GM18909 (cell line): ENCODE measurements around the gene MEGF9.
"Not testable (repeated sequence)": the region's sequence is repeated elsewhere in the genome, so short reads cannot be mapped to it uniquely, and the experiment has no call there.

Experiments
- ATAC-seq: cut with Tn5 transposase; IDR thresholded peaks from one replicate; pipeline ENCODE4 v1.9.1; 2021; ENCODE audit warnings: mild to moderate bottlenecking; ENCODE audit not compliant: unreplicated experiment, poor library complexity

Gene MEGF9

DNA sequence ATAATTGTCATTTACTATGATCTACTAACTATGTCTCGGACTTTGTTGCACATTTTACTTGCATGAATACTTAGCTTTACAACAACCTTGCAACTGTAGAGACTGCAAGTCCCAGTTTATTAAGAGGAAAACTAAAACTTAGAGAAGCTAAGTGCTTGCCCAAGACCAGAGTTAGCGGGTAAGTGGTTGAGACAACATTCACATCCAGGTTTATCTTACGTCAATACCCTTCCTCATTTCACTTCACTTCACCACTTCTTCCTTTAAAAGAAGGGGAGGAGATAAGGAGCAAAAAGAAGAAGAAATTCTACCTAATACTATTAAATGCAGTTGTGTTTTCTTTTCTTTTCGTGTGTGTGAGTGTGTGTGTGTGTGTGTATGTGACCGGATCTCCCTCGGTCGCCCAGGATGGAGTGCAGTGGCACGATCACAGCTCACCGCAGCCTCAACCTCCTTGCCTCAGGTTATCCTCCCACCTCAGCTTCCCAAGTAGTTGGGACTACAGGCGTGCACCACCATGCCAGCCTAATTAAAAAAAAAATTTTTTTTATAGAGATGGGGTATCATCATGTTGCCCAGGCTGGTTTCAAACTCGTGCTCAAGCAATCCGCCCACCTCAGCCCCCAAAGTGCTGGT lies 37.4 kb downstream of the MEGF9 start:
- ATAC-seq = no peak

DNA sequence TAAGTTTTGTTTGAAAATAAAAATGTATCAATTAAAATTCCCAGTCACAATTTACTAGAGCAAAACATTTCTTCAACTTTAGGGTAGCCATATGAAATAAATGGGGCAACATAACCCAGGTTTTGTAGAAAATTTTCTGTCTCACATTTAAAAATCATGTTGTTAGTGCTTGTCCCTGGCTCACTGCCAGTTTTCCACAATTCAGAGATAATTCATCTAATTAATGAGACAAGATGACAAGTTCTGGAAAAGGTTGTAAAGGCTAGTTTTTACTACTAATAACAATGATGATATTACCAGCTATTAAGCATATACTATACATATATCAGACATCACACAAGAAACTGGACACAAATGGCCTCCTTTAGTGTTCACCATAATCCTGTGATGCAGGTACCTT lies 45.9 kb downstream of the MEGF9 start:
- no peak for ATAC-seq

DNA sequence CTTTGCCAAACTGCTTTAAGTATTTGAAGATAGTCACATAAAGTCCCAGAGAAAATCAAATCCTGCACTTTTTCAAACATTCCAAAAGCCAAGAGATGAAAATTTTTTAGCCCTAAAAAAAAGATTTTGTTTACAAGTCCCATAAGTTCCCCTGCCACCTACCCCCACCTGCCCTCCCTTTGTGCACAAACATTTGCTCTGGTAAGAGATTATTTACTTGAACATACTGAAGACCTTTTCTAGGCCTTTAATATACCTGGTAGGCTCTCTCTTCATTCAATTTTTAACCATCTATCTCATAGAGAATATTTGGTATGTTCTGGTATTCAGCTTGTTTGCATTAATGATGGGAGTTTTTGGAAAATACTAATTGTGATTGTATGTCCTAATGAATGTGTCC lies 50.3 kb downstream of the MEGF9 start:
- ATAC-seq = no peak

DNA sequence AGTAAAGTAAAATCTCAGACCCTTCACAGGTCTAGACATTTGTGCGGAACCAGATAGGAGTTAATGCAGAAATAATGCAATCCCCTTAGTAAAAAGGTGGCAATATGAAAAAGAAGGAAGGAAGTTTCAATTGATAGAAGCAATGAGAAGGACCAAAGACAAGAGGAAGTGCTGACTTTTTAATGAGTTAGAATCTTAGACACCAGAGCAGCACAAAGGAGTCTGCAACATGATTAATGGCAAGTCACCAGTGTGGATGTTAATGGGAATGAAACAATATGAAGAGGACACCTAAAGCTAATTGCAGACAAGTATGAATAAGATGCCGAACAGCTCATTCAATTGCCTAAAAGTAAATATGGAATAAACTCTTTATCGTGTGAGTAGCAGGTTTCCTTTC lies 50.9 kb downstream of the MEGF9 start:
- no peak for ATAC-seq

DNA sequence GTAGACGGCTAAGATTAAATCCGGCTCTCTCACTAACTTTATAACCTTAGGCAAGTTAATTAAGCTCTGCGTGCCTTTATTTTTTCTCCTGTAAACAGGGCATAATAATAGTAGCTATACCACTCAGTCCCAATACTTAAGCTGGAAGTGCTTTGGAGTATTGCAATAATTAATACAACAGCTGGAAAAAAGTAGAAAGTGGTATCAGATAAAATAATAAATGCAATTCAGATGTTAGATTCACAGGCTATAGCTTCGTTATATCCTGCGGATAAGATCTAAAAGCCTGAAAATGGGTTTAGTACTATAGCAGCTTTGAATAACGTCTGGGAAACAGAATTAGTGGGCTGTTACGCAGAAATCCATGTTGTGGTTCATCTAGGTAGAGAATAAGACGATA lies 51.8 kb downstream of the MEGF9 start:
- ATAC-seq = no peak

DNA sequence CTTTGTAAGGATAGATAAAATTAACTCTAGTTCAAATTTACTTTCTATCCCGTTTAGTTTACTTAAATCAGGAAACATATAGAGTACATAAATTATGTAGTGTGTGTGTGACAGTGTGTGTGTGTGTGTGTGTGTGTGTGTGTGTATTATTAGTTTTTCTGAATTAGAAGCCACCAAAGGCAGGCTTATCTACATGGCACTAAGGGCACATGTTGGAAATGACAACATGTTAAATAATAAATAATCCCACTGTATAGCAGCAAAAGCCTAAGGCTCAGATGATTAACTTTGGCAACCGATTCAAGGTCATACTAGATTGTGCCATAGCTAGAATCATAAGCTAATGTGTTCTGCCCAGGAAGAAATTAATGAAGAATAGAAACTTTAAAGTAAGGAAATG lies 54.6 kb downstream of the MEGF9 start:
- no peak for ATAC-seq

DNA sequence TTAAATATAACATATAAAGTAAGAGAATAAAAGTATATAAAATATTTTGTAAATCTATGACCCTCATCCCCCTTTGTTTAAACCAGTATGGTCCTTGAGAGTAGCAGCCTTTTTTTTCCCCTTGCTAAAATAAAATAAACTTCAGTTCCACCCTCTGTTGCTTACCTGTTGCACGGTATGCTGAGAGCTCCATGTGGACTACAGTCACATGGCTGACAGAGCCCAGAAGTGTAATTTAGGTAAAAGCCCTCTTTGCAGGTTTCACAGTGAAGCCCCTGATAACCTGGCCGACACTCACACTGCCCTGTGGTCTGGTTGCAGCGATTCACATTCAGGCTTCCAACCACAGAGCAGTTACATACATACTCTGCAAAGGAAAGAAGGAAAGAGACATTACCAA lies 55.1 kb downstream of the MEGF9 start:
- ATAC-seq = no peak

DNA sequence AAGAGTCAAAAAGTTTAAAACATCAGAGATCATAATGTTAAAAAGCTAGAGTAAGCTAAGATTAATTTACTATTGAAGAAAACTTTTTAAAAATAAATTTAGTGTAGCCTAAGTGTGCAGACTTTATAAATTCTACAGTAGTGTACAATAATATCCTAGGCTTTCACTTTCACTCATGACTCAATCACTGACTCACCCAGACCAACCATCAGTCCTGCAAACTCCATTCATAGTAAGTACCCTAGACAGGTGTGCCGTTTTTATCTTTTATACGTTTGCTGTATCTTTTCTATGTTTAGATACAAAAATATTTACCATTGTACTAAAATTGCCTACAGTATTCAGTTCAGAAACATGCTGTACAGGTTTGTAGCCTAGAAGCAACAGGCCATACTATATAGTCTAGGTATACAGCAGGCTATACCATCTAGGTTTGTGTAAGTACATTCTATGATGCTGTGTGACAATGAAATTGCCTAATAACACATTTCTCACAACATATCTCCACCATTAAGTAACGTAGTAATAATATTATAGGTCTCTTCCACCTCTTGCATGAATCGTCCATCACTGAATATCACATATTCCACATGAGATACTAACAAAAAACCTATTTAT lies 59.2 kb downstream of the MEGF9 start:
- ATAC-seq = peak; percentile 77

DNA sequence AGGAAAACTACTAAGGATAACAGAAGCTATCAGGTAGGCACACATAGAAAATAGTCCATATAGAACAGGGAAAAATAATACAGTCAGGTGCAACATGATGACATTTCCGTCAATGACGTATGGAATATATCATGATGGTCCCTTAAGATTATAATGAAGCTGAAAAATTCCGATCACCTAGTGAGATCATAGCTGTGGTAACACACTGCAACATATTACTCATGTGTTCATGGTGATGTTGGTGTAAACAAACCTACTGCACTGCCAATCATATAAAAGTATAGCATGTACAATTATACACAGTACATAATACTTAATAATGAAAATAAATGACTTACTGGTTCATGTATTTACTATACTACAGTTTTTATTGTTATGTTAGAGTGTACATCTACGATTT lies 60.0 kb downstream of the MEGF9 start:
- ATAC-seq = no peak

DNA sequence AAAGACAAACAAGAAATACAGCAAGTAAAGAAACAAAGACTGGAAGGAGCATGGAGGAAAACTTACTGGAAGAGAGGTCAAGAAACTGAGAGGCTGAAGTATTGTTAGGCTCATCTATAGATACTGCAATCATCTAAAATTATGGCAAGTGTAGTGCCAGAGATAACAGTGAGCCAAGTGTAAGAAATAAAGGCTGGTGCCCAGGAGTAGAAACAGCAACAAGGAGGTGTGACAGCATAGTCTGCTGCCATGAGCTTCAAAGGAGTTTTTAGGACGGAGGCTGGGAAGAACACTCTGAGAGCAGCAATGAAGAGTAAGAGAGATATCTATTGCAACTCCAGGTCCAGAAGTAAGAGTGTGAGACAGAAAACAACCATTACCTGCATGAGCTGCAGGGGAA lies 60.5 kb downstream of the MEGF9 start:
- ATAC-seq = no peak

DNA sequence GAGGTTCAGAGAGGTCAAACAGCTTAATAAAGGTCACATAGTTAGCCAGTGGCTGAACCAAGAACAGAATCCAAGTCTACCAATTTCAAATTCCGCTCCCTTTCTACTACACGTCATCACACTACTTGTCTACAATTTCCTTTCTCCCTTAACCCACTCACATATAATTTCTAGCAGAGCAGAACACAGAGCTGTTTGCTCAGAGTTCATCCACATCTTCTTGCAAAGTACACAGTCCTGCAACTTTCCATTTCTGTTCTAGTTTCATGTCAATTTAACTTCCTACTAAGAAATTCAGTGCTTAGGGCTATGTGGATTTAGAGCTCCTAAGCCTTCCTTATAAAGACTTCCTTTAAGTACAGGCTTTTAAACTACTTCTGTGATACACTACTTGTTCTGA lies 61.3 kb downstream of the MEGF9 start:
- no peak for ATAC-seq

DNA sequence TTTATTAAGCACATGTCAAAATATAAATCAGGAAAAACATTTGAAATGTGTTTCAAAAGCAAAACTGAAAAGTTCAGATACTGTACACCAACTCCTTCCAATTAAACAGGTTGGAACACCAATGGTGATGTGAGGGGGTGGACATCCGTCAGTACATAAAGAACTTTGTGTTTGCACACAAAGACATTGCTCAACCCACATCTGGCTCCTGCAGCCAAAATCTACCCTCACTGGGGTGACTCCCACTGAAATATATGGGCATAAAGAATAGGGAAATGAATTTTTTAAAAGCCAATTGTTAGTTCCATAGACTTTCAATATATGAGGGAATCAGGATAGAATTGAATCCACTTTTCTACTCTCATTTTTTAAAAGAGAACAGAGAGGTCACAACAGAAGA lies 63.9 kb downstream of the MEGF9 start:
- no peak for ATAC-seq

DNA sequence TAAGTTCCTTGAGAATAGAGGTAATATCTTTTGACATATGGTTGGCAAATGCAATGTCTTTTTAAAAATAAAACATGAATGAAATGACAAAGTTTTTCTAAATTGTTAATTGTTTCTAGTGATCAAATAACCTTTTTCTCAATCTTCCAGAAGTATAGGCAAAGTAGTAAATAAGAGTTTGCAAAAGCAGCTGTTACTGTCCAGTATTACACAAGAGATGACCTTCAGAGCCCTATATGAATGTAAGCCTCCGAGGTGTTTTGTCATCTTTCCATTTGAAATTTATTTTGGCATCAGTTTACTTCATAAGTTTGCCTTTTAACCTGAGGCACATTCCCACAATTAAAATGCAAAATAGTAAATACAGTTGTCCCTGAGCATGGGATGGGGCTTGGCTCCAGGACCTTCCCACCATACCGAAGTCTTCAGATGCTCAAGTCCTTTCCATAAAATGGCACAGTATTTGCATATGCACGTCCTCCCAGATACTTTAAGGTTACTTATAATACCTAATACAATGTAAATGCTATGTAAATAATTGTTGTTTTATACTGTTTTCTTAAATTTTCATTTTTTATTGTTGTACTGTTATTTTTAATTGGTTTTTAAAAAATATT lies 65.6 kb downstream of the MEGF9 start:
- ATAC-seq = no peak

DNA sequence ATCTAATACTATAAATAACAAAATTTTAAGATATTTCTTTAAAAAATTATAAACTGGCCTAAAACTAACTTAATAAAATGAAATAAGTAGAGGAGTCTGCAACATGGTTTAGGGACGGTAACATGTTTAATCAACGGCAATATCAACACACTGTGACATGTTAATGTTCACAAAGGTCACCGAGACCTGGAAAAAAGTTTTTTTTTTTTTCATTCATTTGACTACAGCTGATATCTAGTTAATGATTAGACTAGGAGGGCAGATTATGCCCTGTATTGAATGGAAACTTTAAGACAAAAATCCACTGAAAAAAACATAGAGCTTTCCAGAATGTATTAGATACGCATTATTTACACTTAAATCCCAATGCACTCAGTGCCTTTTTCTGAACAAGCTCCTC lies 67.3 kb downstream of the MEGF9 start:
- ATAC-seq = no peak

DNA sequence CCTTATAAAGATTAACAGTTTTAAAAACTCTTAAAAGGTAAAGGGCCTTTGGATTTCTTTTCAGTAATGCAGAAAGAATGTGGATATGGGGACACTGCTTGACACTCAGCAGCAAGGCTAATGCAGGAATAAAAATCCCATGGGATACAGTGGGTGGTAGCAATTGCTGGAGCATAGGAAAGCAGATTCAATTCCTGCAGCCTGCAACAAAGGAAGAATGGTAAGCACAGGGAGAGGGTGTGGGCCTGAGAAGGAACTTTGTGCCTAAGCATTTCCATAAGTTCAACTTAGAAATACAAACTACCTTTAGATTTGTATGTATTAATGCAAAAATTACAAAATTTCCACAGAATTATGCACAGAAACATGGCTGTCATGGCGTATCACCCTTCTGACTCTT lies 68.5 kb downstream of the MEGF9 start:
- ATAC-seq = no peak

DNA sequence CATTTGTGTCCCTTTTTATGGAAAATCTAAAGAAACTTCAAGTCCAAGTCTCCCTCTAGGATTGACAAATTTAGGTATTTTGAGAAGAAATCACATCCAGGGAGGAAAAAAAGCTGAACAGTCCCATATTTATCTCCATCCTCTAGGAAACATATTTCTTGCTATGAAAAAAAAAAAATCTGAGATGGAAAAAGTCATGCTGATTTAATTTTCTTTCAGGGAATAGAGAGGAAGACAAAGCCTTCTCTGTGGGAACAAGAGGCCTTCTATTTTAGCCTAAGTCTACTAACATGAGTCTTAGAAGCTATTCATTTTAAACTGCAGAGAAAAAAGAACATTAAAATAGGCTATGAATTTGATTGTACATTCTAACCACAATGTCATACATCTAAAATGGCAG lies 71.2 kb downstream of the MEGF9 start:
- ATAC-seq = no peak

DNA sequence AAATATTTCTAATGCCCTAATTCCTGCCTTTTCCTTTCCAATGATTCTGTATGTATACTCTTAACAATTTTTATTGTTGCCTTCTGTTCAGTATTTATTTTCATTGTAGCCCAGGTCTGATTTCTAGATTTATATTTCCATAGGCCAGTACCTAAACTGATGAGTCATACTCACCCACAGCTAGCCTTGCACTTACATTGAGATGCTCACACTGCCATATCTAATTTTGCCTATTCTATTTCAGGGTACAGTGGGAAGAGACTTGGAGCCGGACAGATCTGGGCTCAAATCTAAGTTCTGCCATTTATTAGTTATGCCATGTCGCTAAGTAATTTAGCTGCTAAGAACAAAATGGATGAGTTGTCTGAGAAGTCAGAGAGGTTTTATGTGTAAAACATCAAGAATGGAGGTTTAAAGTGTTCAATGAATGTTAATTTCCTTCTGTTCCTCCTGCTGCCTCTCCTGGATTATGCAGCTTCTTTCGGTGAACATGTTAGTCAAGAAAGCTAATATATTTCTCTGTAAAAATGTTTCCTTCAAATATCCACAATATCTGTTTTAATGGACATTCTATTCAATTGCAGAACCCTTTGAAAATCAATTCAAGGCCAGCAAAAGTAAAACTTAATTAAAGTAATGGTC lies 72.0 kb downstream of the MEGF9 start:
- ATAC-seq = no peak

DNA sequence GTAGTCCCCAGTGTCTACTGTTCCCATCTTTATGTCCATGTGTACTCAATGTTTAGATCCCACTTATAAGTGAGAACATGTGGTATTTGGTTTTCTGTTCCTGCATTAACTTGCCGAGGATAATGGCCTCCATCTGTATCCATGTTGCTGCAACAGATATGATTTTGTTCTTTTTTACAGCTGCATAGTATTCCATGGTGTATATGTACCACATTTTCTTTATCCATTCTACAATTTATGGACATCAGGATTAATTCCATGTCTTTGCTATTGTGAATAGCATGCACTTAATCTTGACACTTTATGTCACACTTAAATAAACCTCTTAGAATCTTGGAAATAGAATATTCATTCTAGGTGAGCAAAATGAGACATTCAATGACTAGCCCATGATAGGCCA lies 73.4 kb downstream of the MEGF9 start:
- not testable (repeated sequence) for ATAC-seq

DNA sequence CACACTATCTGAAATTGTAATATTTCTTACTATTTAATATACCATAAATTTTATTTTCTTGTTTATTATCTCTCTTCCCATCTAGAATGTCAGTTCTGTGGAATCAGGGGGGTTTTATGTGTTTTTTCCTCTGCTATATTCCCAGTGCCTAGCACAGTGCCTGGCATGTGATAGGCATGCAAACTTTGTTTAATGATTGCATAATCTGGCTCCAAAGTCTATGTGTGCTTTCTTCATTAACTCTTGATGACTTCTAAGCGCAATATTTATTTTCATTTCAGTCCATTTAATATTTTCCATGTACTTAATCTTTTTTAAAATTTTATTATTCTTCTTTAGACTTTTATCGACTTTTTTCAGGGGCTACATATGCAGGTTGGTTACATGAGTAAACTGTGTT lies 73.9 kb downstream of the MEGF9 start:
- no peak for ATAC-seq

DNA sequence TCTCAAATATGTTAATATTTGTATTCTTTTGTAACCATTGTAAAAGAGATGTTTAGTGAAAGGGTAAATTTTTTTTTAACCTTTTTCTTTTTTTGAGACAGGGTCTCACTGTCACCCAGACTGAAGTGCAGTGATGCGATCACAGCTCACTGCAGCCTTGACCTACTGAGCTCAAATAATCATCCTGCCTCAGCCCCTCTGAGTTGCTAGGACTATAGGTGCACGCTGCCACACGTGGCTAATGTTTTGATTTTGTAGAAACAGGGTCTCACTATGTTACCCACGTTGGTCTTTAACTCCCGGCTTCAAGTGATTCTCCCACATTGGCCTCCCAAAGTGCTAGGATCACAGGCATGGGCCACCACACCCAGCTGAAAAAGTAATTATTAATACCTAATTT lies 76.4 kb downstream of the MEGF9 start:
- ATAC-seq = no peak

DNA sequence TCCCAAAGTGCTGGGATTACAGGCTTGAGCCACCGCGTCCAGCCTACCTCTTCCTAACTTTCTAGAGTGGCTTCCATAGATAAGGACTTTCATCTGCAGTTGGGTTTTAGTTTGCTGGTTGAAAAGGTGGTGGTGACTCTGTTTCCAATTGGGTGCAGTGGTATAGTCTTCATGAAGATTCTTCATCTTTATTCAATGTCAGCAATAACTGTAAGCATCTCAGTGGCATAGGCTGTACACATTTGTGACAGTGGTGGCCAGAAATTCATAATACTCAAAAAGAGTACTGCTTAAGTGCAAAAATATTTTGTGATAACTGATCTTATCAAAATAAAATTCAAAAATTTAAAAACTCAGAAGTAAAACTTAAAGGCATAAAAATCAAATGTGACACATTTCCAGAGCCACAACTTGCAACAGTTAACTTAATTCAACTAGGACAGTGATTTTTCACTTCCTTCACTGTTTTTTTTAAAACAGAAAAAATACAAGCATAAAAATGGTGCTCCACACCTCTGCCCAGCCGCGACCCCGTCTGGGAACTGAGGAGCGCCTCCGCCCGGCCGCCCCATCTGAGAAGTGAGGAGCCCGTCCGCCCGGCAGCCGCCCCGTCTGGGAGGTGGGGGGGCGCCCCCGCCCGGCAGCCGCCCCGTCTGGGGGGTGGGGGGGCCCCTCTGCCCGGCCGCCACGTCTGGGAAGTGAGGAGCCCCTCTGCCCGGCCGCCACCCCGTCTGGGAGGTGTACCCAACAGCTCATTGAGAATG lies 77.9 kb downstream of the MEGF9 start:
- no peak for ATAC-seq
